Activated CD4-positive, alpha-beta T cell treated with anti-CD3 and anti-CD28 coated beads, Interleukin-10, Interleukin-2, amounts not matched to agents 100 ng/mL and 50 ng/mL, durations not matched to agents 16 hours and 8 hours (primary cell): ENCODE data around the gene ADGRF1.

Source experiments
- DNase-seq: peaks from one replicate; pipeline ENCODE4 v3.0.0-alpha.2; 2020

ADGRF1 gene

GRCh38 chr6:46973029-46973428 lies 69.1 kb downstream of the ADGRF1 start:
- DNase-seq = no peak

- no peak for DNase-seq
Observed at GRCh38 chr6:46972531-46972930, 69.6 kb downstream of the ADGRF1 start.

- no peak for DNase-seq
Observed at GRCh38 chr6:46969206-46969605, 72.9 kb downstream of the ADGRF1 start.

GRCh38 chr6:46967826-46968349 lies 74.2 kb downstream of the ADGRF1 start:
- DNase-seq = no peak

- DNase-seq = no peak
Observed at GRCh38 chr6:46964716-46965519, 77.2 kb downstream of the ADGRF1 start.

GRCh38 chr6:46963626-46964025 lies 78.5 kb downstream of the ADGRF1 start:
- no peak for DNase-seq

GRCh38 chr6:46963039-46963438 lies 79.1 kb downstream of the ADGRF1 start:
- no peak for DNase-seq

GRCh38 chr6:46961711-46962110 lies 80.4 kb downstream of the ADGRF1 start:
- no peak for DNase-seq

GRCh38 chr6:46961232-46961631 lies 80.9 kb downstream of the ADGRF1 start:
- DNase-seq = no peak

GRCh38 chr6:46959419-46959818 lies 82.7 kb downstream of the ADGRF1 start:
- no peak for DNase-seq

GRCh38 chr6:46956409-46956808 lies 85.7 kb downstream of the ADGRF1 start:
- no peak for DNase-seq

- no peak for DNase-seq
Observed at GRCh38 chr6:46954837-46955451, 87.2 kb downstream of the ADGRF1 start.

GRCh38 chr6:46953921-46954320 lies 88.2 kb downstream of the ADGRF1 start:
- no peak for DNase-seq

GRCh38 chr6:46949632-46950280 lies 92.4 kb downstream of the ADGRF1 start:
- no peak for DNase-seq

GRCh38 chr6:46948699-46949098 lies 93.4 kb downstream of the ADGRF1 start:
- DNase-seq = no peak
